Adrenal gland (tissue), 5 donors: ENCODE measurements around the gene STRADB.

ENCODE experiments used
- CTCF ChIP-seq, 6 experiments: fragments of 450-650 bp in 4 of 6; fragments of 200-600 bp in 2 of 6; sonication (generic) in 1 of 6; IDR thresholded peaks; 1 replicate in 5 of 6; 2 replicates in 1 of 6; pipeline versions ENCODE4 v1.5.1 to v1.8.0; 2016 to 2021; ENCODE audit warnings: antibody characterized with exemption in 6 of 6, mild to moderate bottlenecking in 2 of 6, moderate library complexity in 1 of 6
- POLR2A ChIP-seq, 2 donors: fragments of 450-650 bp; IDR thresholded peaks; one replicate each; pipeline ENCODE4 v1.6.1; 2017; ENCODE audit warnings: antibody characterized with exemption in 2 of 2, mild to moderate bottlenecking in 2 of 2, moderate library complexity in 1 of 2
- donor health status: DM: no; HTN: no; CAD: no.

GRCh38 chr2:201496785-201497184 is 45.2 kb downstream of the STRADB start:
- TF ChIP-seq POLR2A (IDR thresholded peaks at IDR 0.05): no peak
- TF ChIP-seq CTCF (IDR thresholded peaks at IDR 0.05): no peak
